Motor neuron (in vitro differentiated cells): ENCODE measurements around the gene LRMDA. TPM values are rescaled to one million over a fixed set of nuclear protein-coding genes. Genes with fewer than 3 reads are reported as not detected.
A peak's percentile ranks its signal among the peaks of the same experiment; 100 is the strongest.
"Not testable (repeated sequence)": the region's sequence is repeated elsewhere in the genome, so short reads cannot be mapped to it uniquely, and the experiment has no call there.

ENCODE experiments used
- ATAC-seq, 8 experiments: fragments of 200-7000 bp; cut with Tn5 transposase; replicated peaks in 6 of 8; 2 replicates each; pipeline ENCODE4 v1.8.0; 2021; ENCODE audit warnings: mild to moderate bottlenecking in 8 of 8, moderate library complexity in 8 of 8
- H3K27ac ChIP-seq, 2 donors: fragments of 250-450 bp; sonication (Bioruptor Pico); 2 replicates each; pipeline ENCODE4 v1.9.0; 2021; ENCODE audit warnings: antibody characterized with exemption in 2 of 2, mild to moderate bottlenecking in 2 of 2, moderate library complexity in 1 of 2
- H3K4me1 ChIP-seq, 2 donors: fragments of 250-450 bp; sonication (Bioruptor Pico); replicated peaks in 1 of 2; 2 replicates each; pipeline ENCODE4 v1.6.1; 2021; ENCODE audit warnings: antibody characterized with exemption in 2 of 2, mild to moderate bottlenecking in 2 of 2, moderate library complexity in 1 of 2
- H3K4me3 ChIP-seq, 5 donors: fragments of 250-450 bp; sonication (Bioruptor Pico); 2 replicates each; pipeline ENCODE4 v1.9.0; 2021; ENCODE audit warnings: antibody characterized with exemption in 5 of 5, mild to moderate bottlenecking in 5 of 5, moderate library complexity in 4 of 5
- WGBS, 10 experiments: fragments of 450-650 bp; shearing (Covaris generic); methylation state at CpG; one replicate each; pipeline ENCODE4 v1.0.0; 2022; 5-methylcytosine and 5-hydroxymethylcytosine counted together
- in situ Hi-C, 9 experiments: fragments of 400-800 bp; cut with MboI; loops; one replicate each; pipeline ENCODE4 v1.15.0; 2021; ENCODE audit warnings: low sequenced_read_pairs in 9 of 9, low pct_unique_long_range_greater_than_20kb in 2 of 9; ENCODE audit not compliant: unreplicated experiment in 9 of 9
- total RNA-seq, 8 experiments: library from RNA; unstranded; fragments of 300-600 nt; gene quantifications; 2 replicates each; pipeline versions ENCODE4 v1.2.3 to v1.2.4, GENCODE V29; 2022

The LRMDA gene
- total RNA-seq, 8 experiments from 2014 or later, result 0.85 to 5.4 (median 2.2) TPM; not detected in 1

GRCh38 chr10:75512203-75512933 lies 80.9 kb downstream of the LRMDA start:
- H3K4me3 ChIP-seq, result no peak overlapping the region
- ATAC-seq, result peak in 7 of 8 experiments; percentile 63 to 91 (median 88)
- WGBS, 10 experiments, result 2 to 82% (median 21%) methylated on average over 2 to 7 of the region's 8 CpGs; no CpG with 5 or more reads in 1 of the 10 experiments
- H3K4me1 ChIP-seq, result peaks cover 30 to 40% of the 10 kb centered on the region in 2 donors
- in situ Hi-C loops, result no loop called here
- H3K27ac ChIP-seq, result no peak overlapping the region

GRCh38 chr10:75513292-75513885 lies 82.0 kb downstream of the LRMDA start:
- Histone ChIP-seq H3K27ac (no peak overlapping the region), H3K4me3 (no peak overlapping the region), H3K4me1 (peaks cover 21 to 30% of the 10 kb centered on the region in 2 donors)
- WGBS, 10 experiments, result 42 to 90% (median 68%) methylated on average over 3 to 8 of the region's 8 CpGs
- in situ Hi-C loops, result no loop called here
- ATAC-seq, result no peak

- no peak for ATAC-seq
- WGBS, 10 experiments, result 0 to 100% (median 78%) methylated on average over 1 to 3 of the region's 3 CpGs; no CpG with 5 or more reads in 1 of the 10 experiments
- Histone ChIP-seq H3K4me1 (peaks cover 15 to 17% of the 10 kb centered on the region in 2 donors), H3K4me3 (no peak overlapping the region), H3K27ac (no peak overlapping the region)
- in situ Hi-C loops, result no loop called here
Measured at GRCh38 chr10:75514830-75515229, 83.4 kb downstream of the LRMDA start.

GRCh38 chr10:75516154-75516553 lies 84.7 kb downstream of the LRMDA start:
- in situ Hi-C loops, H3K27ac ChIP-seq, ATAC-seq, H3K4me3 ChIP-seq: not testable (repeated sequence)
- WGBS, 10 experiments, result 65% methylated on average over 2 of the region's 2 CpGs; no CpG with 5 or more reads in 9 of the 10 experiments
- peaks cover 15 to 16% of the 10 kb centered on the region in 2 donors for H3K4me1 ChIP-seq

GRCh38 chr10:75519213-75519612 lies 87.8 kb downstream of the LRMDA start:
- H3K27ac ChIP-seq, H3K4me3 ChIP-seq, ATAC-seq, in situ Hi-C loops, H3K4me1 ChIP-seq: not testable (repeated sequence)
- WGBS, 10 experiments, result 20 to 100% (median 57%) methylated on average over 1 of the region's 1 CpG; no CpG with 5 or more reads in 5 of the 10 experiments

- in situ Hi-C loops, result not testable (repeated sequence)
- WGBS, 10 experiments, result 40 to 87% (median 59%) methylated on average over 1 to 5 of the region's 16 CpGs; no CpG with 5 or more reads in 4 of the 10 experiments
- peak in 5 of 8 experiments; percentile 8 to 53 (median 28) for ATAC-seq
Measured at GRCh38 chr10:75521194-75521829, 89.9 kb downstream of the LRMDA start.

GRCh38 chr10:75525067-75525466 lies 93.6 kb downstream of the LRMDA start:
- Histone ChIP-seq H3K4me1 (peaks cover 4 to 5% of the 10 kb centered on the region in 2 donors), H3K4me3 (no peak overlapping the region), H3K27ac (no peak overlapping the region)
- WGBS, 10 experiments, result 86 to 100% (median 100%) methylated on average over 1 of the region's 1 CpG; no CpG with 5 or more reads in 7 of the 10 experiments
- no peak for ATAC-seq
- in situ Hi-C loops, result no loop called here

More at GRCh38 chr10:75521194-75521829, 89.9 kb downstream of the LRMDA start:
- H3K4me3 ChIP-seq, H3K4me1 ChIP-seq, H3K27ac ChIP-seq: not testable (repeated sequence)

GRCh38 chr10:75525646-75526045 lies 94.2 kb downstream of the LRMDA start:
- 0 to 100% (median 91%) methylated on average over 1 of the region's 1 CpG; no CpG with 5 or more reads in 1 of the 10 experiments for WGBS, 10 experiments
- no peak for ATAC-seq
- Histone ChIP-seq H3K4me3 (no peak overlapping the region), H3K4me1 (peaks cover 8 to 11% of the 10 kb centered on the region in 2 donors), H3K27ac (no peak overlapping the region)
- in situ Hi-C loops, result no loop called here

- Histone ChIP-seq H3K4me1 (peaks cover 5 to 9% of the 10 kb centered on the region in 2 donors), H3K4me3 (no peak overlapping the region), H3K27ac (no peak overlapping the region)
- 6 to 100% (median 76%) methylated on average over 1 to 2 of the region's 2 CpGs; no CpG with 5 or more reads in 6 of the 10 experiments for WGBS, 10 experiments
- no peak for ATAC-seq
- in situ Hi-C loops, result no loop called here
Measured at GRCh38 chr10:75527542-75527941, 96.1 kb downstream of the LRMDA start.

- WGBS, 10 experiments, result 14 to 100% (median 94%) methylated on average over 1 to 2 of the region's 2 CpGs; no CpG with 5 or more reads in 1 of the 10 experiments
- ATAC-seq, result no peak
Measured at GRCh38 chr10:75528392-75528791, 97.0 kb downstream of the LRMDA start.

GRCh38 chr10:75530299-75530698 lies 98.9 kb downstream of the LRMDA start:
- H3K27ac ChIP-seq, result no peak overlapping the region
- peak in 7 of 8 experiments; percentile 58 to 100 (median 99) for ATAC-seq
- peaks cover 5 to 9% of the 10 kb centered on the region in 2 donors for H3K4me1 ChIP-seq
- WGBS, 10 experiments, result 0 to 53% (median 21%) methylated on average over 1 to 3 of the region's 3 CpGs; no CpG with 5 or more reads in 2 of the 10 experiments
- in situ Hi-C loops, result no loop called here
- H3K4me3 ChIP-seq, result no peak overlapping the region

More at GRCh38 chr10:75528392-75528791, 97.0 kb downstream of the LRMDA start:
- Histone ChIP-seq H3K4me1 (peaks cover 5 to 9% of the 10 kb centered on the region in 2 donors), H3K27ac (no peak overlapping the region), H3K4me3 (no peak overlapping the region)
- in situ Hi-C loops, result no loop called here

GRCh38 chr10:75531571-75532031 lies 100.2 kb downstream of the LRMDA start:
- Histone ChIP-seq H3K4me3 (no peak overlapping the region), H3K4me1 (peaks cover 5 to 9% of the 10 kb centered on the region in 2 donors), H3K27ac (no peak overlapping the region)
- 25 to 100% (median 75%) methylated on average over 1 to 2 of the region's 2 CpGs; no CpG with 5 or more reads in 3 of the 10 experiments for WGBS, 10 experiments
- no peak for ATAC-seq
- in situ Hi-C loops, result no loop called here
